ENCODE results near the gene PRSS27.
"Not testable (repeated sequence)": the region's sequence is repeated elsewhere in the genome, so short reads cannot be mapped to it uniquely, and the experiment has no call there.

PRSS27 gene

DNA sequence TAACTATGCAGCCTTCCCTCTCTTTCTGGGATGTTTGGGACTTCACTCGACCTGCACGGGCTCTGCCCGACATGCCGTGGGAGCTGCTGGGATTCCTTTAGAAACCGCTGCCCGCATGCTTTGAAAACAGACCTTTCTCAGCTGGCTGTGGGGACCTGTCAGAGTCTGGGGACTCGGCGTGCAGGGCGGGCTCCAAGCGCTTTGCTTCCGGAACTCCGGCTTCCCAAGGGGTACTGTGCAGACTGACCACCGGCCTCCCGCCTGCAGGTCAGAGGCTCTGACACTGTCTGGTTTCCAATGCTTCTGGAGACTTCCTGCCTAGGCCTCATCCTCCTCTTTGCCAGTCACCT, 11.8 kb downstream of the PRSS27 start:
- no peak for DNase-seq (ENCODE audit: low read depth)

DNA sequence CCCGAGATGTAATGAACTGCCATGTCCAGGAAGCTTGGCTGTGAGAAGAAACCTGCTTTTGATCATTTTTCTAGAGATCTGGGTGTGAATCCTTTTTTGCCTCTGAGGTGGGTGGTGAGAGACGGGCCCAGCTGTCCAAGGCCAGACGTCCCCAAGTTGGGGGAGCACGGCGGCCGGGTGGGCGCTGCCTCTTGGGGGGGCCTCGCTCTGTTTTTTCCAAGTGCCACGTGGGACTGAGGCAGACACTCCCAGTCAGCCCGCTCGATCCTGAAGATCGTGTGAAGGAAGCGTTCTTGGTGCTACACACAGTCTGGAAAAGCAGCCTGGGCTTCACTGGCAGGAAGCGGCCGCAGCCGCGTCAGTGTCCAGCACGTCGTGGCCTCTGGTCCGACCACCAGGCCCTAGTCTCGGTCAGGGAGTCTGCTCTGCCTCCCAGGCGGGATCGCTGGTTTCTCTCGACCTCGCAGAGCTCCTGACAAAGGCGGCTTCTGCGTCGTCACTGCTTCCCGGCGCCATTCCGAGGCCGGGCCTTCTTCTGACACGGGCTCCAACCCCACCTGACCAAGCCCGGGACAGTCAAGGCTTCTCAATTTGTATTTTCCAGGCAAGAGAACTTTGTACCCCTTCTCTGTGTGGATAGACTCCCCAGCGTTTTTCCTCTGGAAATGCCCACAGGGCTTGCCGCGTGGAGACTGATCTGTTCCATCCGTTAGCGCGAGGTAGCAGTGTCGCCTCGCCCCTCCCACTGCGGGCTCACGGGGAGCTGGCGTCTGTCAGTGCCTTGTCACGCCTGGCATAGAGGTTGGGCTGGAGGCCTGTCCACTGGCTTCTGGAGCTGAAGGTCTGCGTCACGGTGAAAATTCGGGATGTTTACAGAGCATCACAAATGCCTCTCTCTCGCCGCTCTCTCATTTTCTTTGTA, 12.4 kb downstream of the PRSS27 start:
- DNase-seq (ENCODE audit: low read depth): no peak

DNA sequence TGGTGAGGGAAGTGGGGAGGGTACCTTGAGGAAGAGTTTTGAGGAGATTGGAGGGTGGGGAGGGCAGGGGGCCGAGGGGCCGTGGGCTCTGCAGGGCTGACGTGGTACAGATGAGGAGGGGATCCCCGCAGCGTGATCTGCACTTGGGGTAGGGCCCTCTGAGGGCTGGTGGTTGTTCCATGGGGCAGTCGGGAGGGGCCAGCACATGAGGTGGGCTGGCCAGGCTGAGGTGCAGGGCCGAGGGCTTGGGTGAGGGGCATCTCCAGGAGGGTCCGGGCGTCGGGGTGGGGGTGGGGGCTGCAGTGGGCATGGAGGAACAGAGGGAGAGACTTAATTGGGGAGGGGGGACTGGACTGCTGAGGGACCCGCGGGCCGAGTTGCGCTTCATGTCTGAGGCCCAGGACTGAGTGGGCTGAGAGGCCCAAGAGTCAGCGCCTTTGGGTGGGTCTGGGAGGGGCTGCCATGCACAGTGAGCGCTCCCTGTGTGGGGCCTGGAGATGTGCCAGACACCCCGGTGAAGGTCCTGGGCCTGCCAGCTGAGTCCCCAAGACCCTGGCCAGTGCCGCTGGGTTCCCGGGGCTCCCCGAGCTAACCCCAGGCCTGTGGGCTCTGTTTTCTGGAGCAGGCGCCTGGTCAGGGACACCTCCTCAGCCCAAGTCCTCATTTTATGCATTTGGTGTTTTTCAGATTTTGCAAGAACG, 13.3 kb downstream of the PRSS27 start:
- no peak for DNase-seq (ENCODE audit: low read depth)

DNA sequence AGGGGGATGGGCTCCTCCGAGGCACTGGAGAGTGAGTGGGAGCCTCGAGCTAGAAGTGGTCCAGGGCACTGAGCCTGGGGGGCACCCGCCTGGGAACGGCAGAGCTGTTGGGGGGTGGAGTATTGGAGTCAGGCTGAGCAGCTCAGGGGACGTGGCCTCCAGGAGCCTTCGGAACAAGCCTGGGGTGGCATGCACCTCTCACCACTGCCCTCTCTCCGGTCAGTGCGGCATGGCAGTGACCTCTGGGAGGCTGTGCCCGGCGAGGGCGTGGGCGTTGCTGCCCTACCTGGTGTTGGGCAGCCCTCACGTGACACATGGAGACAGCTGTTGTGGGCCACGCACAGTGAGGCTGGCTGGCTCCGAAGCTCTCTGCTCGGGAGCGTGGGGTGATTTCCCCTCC, 13.9 kb downstream of the PRSS27 start:
- DNase-seq (ENCODE audit: low read depth): no peak

DNA sequence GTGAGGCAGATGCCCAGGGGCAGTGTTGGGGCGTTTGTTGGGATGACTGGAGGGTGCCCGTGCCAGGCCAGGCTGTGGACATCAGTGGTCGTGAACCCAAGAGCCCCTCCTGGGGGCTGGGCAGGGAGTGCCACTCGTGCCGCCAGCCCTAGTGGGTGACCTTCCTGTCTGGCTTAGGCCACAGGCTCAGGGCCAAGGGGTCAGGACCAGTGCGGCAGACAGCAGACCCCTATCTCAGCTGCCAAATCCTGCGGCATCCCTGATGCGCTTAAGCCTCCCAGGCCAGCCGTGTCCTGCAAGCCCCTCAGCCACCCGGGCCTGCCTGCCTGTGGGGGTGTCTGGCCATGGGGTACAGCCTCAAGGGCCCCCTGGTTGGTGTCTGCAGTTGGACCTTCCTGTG, 14.7 kb downstream of the PRSS27 start:
- DNase-seq (ENCODE audit: low read depth): no peak

DNA sequence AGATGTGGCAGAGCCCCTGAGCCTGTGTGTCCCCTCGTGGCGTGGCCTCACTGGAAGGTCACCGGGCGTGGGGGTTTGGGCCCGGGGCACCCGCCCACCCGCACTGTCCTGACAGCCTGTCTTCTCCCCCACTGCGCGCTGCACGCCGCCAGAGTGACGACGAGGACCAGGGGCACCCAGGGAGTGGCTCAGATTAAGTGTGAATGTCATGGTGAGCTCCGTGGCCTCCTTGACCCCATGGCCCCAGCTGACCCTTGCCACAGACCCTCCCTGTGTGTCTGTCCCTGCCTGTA, 15.1 kb downstream of the PRSS27 start:
- DNase-seq (ENCODE audit: low read depth): no peak

DNA sequence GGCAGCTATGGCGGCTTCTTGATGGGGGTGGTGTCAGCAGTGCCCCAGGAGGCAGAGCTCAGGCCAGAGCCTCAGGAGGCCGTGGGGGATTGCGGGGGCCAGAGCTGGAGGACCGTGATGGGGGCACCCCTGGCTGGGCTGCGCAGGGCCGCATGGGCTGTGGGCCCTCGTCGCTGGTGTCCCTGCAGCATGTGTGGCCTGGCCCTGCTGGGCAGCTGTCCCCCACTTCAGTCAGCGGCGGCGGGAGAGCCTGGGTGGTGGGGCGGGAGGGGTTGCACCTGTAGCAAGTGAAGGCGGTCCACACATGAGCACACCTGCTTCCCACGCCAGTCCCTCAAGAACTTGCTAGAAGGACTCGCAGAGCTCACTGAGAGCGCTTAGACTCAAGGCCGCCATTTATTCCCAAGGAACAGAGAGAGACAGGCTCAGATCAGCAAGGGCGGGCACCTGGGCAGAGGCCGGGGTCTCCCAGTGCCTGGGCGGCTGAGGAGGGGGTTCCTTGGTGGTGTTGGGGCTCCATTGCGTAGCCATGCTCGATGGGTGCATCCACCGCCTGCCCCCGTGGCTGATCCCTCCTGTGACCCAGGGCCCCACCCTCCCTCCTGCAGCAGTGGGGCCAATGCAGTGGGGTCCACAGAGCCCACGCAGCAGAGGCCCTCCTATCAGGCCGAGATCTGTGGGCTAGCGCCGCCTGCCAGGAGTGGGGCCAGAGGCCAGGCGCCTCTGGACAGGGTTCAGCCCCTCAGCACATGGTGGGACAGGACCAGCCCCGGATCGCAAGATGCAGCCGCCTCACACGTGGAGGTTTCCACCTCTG, 15.7 kb downstream of the PRSS27 start:
- DNase-seq (ENCODE audit: low read depth): no peak

DNA sequence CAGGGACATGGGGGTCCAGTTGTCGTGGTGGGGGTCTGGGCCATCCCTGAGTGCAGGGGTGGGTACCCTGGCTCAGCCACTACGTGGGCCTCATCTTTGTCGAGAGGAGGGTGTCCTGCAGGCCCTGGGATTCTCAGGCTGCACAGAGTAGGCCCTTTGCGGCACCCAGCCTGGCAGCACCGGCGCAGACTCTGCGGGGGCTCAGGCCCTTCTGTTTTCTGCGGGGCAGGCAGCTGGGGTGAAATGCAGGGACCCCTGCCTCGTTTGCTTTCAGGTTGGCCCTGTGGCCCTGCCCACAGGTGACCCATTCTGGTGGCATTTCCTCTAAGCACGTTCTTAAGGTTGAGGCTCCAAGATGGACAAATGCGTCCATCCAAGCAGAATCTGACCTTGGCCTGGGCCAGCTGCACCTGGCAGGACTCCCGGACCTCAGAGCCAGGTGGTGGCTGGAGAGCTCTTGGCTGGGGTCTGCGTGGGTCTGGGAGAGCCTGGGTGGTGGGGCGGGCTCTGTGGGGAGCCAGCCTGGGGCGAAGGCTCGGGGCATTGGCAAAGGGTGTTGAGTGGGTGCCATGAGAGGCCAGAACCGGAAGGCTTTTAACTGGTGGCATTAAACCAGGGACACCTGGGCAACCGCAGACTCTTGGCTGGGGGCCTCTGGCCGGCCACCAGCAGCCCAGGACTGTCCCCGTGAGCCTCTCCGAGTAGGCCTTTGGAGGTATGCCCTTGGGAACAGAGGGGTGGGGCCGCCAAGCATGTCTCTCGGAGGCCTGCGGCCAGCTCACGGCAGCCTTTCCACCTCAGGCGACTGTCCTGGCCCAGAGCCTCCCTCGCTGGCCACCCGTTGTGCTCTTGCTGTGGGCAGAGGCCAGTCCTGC, 16.9 kb downstream of the PRSS27 start:
- DNase-seq (ENCODE audit: low read depth): no peak

DNA sequence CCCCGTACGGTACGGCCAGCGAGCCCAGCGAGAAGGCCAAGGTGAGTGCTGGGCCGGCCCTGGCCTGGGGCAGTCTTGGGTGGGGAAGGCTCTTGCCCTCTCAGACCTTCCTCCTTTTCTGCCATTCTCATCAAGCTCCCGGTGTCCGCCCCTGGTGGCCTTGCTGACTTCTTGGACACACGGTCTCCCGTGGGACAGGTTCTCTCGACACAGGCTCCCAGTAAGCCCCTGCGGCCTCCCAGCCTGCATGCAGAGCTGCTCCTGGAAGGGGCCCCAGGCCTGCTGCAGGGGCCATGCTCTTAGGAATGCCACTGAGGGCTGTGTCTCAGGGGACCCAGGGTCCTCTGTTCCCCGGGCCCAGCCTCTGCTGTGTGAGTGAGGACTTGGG, 17.6 kb downstream of the PRSS27 start:
- DNase-seq (ENCODE audit: low read depth): no peak

DNA sequence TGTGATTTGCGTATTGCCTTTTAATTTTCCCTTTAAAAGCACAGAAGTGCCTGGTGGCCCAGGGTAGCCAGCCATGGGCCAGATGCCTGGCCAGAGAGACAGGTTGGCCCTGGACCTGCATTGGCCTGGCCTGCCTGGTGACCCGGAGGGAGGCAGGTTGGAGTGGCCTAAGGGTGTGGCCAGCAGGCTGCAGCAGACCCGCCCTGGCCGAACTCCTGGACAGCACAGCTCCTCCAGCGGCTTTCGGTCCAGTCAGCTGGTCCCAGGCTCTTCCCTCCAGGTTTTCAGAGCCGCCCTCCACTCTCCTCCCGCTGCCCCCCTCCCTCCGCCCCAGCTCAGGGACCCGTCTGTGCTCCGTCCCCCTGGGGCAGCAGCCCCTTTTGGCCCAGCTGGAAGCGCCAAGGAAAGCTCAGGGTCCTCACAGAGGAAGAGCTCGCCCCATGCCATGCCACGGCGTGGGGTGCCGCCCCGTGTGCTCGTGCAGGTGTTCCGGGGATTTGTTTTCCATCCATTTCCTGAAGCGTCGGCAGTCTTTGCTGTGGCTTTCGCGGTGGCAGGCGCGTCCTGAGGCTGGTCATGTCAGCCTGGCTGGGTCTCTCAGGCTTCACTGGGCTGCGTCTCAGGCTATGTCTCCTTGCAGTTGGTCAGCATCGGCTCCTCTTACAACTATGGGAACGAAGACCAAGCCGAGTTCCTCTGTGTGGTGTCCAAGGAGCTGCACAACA, 18.1 kb downstream of the PRSS27 start:
- no peak for DNase-seq (ENCODE audit: low read depth)

DNA sequence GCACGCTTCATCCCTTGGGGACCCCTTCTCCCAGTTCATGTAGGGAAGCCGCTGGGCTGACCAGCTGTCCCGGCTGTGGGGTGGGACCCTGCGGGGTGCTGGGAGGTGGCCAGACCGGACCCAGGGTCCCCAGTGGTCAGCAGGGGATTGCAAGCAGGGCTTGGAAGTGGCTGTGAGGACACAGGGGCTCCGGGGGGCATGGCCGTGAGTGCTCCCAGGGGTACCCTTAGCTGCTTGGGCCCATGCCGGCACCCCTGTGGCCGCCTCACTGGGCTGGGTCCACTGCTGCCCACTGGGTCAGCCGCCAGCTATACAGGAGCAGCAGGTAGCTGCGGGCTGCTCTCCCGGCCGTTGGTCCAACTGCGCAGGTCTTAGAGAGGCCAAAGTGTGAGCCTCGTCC, 18.8 kb downstream of the PRSS27 start:
- DNase-seq (ENCODE audit: low read depth): no peak

DNA sequence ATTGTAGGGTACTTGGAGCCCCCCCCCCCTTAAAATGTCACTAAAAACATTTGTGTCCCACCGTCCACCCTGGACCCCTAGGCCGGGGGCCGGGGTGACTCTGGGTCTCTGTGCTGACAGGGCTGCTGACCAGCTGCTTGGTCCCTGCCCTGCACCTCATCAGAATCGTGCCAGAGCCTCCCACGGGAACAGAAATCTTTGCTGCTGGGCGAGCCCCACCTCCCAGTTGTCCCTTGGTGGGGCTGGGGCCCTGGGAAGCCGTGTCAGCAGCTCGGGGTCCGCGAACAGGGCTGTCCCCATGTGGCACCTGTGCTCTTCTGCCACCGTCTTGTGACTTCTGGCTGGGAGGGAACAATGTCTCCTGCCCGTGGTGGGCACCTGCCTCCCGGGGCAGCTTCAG, 19.2 kb downstream of the PRSS27 start:
- DNase-seq (ENCODE audit: low read depth): no peak

DNA sequence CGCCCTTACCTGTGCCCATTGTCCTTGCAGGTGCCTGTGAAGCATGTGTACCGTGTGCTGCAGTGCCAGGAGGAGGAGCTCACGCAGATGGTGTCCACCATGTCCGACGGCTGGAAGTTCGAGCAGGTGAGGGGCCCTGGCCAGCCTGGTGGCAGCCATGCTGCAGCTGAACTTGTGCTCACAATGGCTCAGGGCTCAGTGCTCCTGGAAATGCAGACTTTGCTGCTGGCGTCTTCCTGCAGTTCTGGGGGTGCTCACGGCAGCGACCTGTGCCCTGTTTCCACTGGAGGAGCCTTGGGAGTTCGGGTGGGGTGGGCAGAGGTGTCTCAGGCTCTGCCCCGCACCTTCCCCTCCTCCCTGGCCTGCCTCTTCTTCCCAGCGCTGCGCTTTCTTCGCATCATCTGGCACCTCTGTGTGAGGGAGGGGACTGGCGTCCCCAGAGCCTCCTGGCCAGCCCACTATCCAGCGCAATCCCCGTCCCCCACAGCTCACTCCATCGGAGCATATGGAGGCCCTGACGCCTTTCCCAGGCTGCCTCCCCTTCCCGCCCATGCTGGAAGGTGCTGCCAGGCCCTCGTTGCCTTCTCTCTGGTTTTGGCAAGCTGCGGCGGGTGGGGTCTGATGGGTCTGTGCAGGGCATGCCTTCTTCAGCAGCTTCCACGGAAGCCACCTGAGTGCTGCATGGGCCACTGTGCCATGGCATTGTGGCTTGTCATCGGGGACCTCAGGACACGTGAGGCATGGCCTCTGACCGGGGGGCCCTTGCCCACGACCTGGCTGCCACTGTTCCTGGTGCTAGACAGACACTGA, 20.0 kb downstream of the PRSS27 start:
- DNase-seq (ENCODE audit: low read depth): no peak

DNA sequence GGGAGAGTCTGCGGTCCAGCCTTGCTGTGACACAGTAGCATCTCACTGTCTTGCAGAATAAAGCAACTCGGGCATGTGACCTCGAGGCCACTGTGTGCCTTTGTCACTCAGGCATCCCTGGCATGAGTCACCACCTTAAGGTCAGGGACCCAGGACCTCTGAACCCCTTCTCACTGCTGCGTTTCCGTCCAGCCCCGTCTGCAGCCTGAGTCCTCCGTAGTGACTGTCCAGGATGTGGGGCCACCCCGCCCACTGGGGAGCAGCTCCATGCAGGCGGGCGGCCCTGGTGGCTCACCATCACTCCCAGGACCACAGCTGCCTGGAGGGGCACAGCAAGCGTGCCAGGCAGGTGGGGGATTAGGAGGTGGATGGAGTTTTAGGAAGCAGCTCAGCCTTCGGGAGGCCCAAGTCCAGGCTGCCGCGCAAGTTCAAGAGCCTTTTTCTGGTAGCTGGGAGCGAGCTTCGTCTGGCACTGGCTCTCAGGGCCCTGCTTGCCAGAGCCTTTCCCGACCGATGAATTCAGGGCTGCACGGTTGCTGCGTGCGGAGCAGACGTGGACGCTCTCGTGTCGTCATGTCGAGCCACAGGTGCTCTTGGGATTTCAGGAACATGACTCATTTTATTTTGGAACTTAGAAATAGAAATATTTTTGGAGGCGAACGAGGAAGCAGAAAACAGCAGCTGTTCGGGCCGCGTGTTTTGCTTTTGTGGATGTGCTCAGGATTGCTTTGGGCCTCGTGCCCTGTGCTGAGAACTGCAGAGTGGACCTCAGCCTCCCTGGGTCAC, 20.9 kb downstream of the PRSS27 start:
- DNase-seq (ENCODE audit: low read depth): no peak

DNA sequence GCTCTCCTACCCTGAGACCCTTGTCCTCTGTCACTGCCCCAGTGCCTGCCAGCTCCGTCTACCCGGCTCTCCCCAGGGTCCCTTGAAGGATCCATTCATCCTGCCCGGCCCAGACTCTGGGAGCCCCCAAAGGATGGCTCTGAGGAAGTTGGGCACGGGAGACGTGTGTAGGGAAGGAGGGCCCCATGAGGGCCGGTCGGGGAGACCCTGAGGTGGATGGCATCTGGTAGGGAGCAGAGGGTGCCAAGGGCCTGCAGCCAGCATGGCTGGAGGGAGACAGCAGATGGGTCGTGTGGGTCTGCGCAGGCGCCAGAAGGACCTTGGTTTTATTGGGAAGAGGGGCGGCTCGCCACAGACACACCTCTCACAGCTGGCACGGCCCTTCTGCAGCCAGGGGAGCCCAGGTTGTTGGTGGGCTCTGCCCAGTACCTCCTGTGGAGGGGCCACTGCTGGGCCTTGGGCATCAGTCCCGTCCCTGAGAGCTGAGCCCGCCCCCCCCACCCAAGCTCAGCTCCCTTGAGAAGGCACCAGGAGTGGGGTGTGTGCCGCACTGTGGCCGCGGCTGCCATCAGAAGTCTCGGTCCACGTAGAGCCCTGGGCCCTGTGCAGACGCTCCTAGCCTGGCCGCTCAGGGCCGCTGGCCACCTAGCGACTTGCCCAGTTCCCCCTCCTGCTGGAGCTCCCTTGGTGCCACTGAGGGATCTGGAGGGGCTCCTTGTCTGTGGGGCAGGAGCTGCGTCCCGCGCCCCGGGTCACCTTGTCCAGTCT, 21.7 kb downstream of the PRSS27 start:
- no peak for DNase-seq (ENCODE audit: low read depth)

DNA sequence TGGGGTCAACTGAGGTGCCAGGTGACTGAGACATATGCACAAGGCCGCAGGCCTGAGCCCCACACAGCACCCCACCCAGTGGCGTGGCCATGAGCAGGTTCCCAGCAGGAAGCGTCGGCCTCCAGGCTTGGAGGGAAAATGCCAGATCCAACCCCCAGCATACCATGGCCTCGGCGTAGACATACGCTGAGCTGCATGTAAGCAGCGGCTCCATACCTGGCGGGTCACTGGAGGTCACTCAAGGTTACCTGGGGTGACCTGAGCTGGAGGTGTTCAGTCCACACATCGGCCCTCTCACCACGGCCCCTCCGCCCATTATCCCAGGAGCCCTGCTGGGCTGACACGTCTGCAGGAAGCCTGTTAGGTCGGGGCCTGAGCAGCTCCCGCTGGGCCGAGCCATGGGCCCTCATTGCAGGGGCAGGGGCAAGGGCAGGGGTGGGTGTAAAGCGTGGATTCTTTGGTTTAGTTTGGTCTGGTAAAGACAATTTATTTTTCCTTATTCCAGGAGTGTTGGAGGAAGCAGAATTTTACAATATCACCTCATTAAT, 22.5 kb downstream of the PRSS27 start:
- no peak for DNase-seq (ENCODE audit: low read depth)

DNA sequence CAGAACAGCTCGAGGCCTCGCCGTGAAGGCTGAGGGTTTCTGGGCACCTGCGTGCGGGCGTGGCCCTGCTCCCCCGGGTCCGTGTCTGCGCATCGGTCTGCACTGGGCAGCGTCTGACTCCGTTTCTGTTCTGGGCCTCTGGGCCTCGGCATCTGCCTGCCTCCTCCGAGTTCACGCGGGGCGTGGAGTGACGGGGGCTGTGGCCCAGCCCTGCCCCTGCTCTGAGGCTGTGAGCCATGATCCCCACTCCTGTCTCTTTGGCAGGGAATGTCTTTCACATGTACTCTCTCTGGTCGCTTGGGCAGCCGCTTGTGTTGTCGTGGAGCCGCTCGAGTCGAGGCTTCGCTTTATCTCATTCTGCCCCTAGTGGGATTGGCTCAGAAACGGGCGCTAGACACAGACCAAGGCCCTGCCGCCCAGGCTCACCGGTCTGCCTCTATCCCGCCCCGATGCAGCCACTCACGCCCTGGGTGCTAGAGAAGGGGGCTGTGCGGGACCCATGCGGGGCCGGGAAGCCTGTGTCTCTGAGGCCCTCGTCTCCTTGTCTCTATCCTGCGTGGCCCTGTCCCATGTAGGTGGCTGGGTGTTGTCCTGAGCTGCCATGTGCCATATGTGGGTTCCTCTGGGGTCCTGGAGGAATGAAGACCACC, 23.3 kb downstream of the PRSS27 start:
- not testable (repeated sequence) for DNase-seq (ENCODE audit: low read depth)

Measured in activated T-helper 1 cell treated with Interleukin-2 at 50 U/mL for 16 hours (primary cell).